ENCODE results near the gene TUBA4A.

Gene TUBA4A

GRCh38 chr2:219243291-219243761 is 10.4 kb downstream of the TUBA4A start (continued):
- TF ChIP-seq ZNF324 (tag by site-specific recombination; IDR thresholded peaks at IDR 0.05) = no peak

- POLR2A ChIA-PET = no interaction called here
- CTCF ChIA-PET = interaction anchor here (0.6 to 1.0 kb wide), 2 partner anchors 61 to 251 kb away, joined by 3 read pairs; no protein-coding TSS in a partner anchor
- TF ChIP-seq ZBTB21 (tag by site-specific recombination; IDR thresholded peaks at IDR 0.05) = no peak
- TF ChIP-seq ZNF133 (tag by site-specific recombination; IDR thresholded peaks at IDR 0.05) = no peak
- TF ChIP-seq ZNF777 (tag by site-specific recombination; IDR thresholded peaks at IDR 0.05; ENCODE audit: borderline replicate concordance) = no peak
- TF ChIP-seq GLIS1 (tag by site-specific recombination; IDR thresholded peaks at IDR 0.05) = no peak
- no peak for TF ChIP-seq ATF2 (tag by site-specific recombination; IDR thresholded peaks at IDR 0.05; ENCODE audit: low read depth)
- TF ChIP-seq ZNF658 (tag by site-specific recombination; IDR thresholded peaks at IDR 0.05) = no peak
- no peak for TF ChIP-seq ZBTB17 (tag by site-specific recombination; IDR thresholded peaks at IDR 0.05)
- no peak for TF ChIP-seq ZNF404 (tag by site-specific recombination; IDR thresholded peaks at IDR 0.05)
- no peak for TF ChIP-seq ZNF391 (tag by site-specific recombination; IDR thresholded peaks at IDR 0.05; ENCODE audit: borderline replicate concordance, low read depth)
- TF ChIP-seq RBAK (tag by site-specific recombination; IDR thresholded peaks at IDR 0.05) = no peak
- TF ChIP-seq KLF10 (tag by site-specific recombination; IDR thresholded peaks at IDR 0.05) = no peak
- no peak for TF ChIP-seq ZFP41 (tag by site-specific recombination; IDR thresholded peaks at IDR 0.05; ENCODE audit: borderline replicate concordance)
- TF ChIP-seq ZBTB49 (tag by site-specific recombination; IDR thresholded peaks at IDR 0.05; ENCODE audit: low read depth) = no peak
- TF ChIP-seq SP3 (tag by site-specific recombination; IDR thresholded peaks at IDR 0.05) = no peak
- Histone ChIP-seq H3K4me1 (ENCODE audit: control insufficient read depth, insufficient read depth, low read length) (no peaks in the 10 kb centered on the region; the same call in 1 of the 2 replicates), H3K27ac (ENCODE audit: extremely low read depth, low read depth, low read length) (no peak overlapping the region), H3K9me3 (ENCODE audit: control insufficient read depth, insufficient read depth, low read depth, low read length) (no peaks in the 10 kb centered on the region), H3K4me3 (ENCODE audit: low read depth, low read length) (no peak overlapping the region), H3K36me3 (ENCODE audit: control insufficient read depth in 2 of 2, insufficient read depth in 1 of 2, low read length in 2 of 2) (peaks cover 17 to 79% of the 10 kb centered on the region in 2 experiments)
Measured at GRCh38 chr2:219234331-219234730, 19.4 kb downstream of the TUBA4A start.

GRCh38 chr2:219230059-219230540 is 23.6 kb downstream of the TUBA4A start:
- Histone ChIP-seq H3K9me3 (ENCODE audit: control insufficient read depth, insufficient read depth, low read depth, low read length) (no peaks in the 10 kb centered on the region), H3K36me3 (ENCODE audit: control insufficient read depth in 2 of 2, insufficient read depth in 1 of 2, low read length in 2 of 2) (peaks cover 17 to 65% of the 10 kb centered on the region in 2 experiments), H3K4me1 (ENCODE audit: control insufficient read depth, insufficient read depth, low read length) (peaks cover 4% of the 10 kb centered on the region; the same call in 1 of the 2 replicates), H3K4me3 (ENCODE audit: low read depth, low read length) (peak overlapping the region; percentile 69), H3K27ac (ENCODE audit: extremely low read depth, low read depth, low read length) (peak overlapping the region; percentile 81)
- CTCF ChIA-PET = interaction anchor here (0.7 to 9.1 kb wide), 9 partner anchors 10 to 67 kb away, joined by 3 to 65 read pairs (median 4); partner anchors contain the start of genes DNAJB2 and GLB1L
- POLR2A ChIA-PET = interaction anchor here (0.6 to 2.8 kb wide), 16 partner anchors 8 to 65 kb away, joined by 3 to 16 read pairs (median 5); partner anchors contain the start of genes ABCB6, CNPPD1, DNAJB2 and GLB1L
- TF ChIP-seq ZNF600 (tag by site-specific recombination; IDR thresholded peaks at IDR 0.05) = 0 out of 2 replicates have a peak, but pooled peaks have one; percentile 11
- no peak for TF ChIP-seq ZSCAN5A (tag by site-specific recombination; IDR thresholded peaks at IDR 0.05)
- TF ChIP-seq ZBTB6 (tag by site-specific recombination; IDR thresholded peaks at IDR 0.05) = 0 out of 2 replicates have a peak, but pooled peaks have one; percentile 35
- TF ChIP-seq ZEB2 (tag by site-specific recombination; IDR thresholded peaks at IDR 0.05) = 0 out of 2 replicates have a peak, but pooled peaks have one; percentile 11
- 0 out of 2 replicates have a peak, but pooled peaks have one; percentile 18 for TF ChIP-seq ZNF692 (tag by site-specific recombination; IDR thresholded peaks at IDR 0.05)
- no peak for TF ChIP-seq ZNF19 (tag by site-specific recombination; IDR thresholded peaks at IDR 0.05; ENCODE audit: low read depth)
- no peak for TF ChIP-seq ZNF707 (tag by site-specific recombination; IDR thresholded peaks at IDR 0.05)
- TF ChIP-seq ZNF335 (tag by site-specific recombination; conservative IDR thresholded peaks at IDR 0.05) = peak; percentile 83
- TF ChIP-seq ZNF658 (tag by site-specific recombination; IDR thresholded peaks at IDR 0.05) = no peak
